Activated CD4-positive, alpha-beta T cell treated with anti-CD3 and anti-CD28 coated beads for 4 hours (primary cell): Measurements from ENCODE around the gene BATF3.
"Not testable (repeated sequence)": the region's sequence is repeated elsewhere in the genome, so short reads cannot be mapped to it uniquely, and the experiment has no call there.

Source experiments
- DNase-seq, 2 donors: peaks; one replicate each; pipeline ENCODE4 v3.0.0-alpha.2; 2020

Gene BATF3

GRCh38 chr1:212680680-212681389, 18.8 kb downstream of the BATF3 start:
- no peak for DNase-seq

- DNase-seq = no peak
Measured at GRCh38 chr1:212678456-212679410, 20.9 kb downstream of the BATF3 start.

- no peak for DNase-seq
Measured at GRCh38 chr1:212677573-212677972, 22.1 kb downstream of the BATF3 start.

- no peak for DNase-seq
Measured at GRCh38 chr1:212677136-212677535, 22.5 kb downstream of the BATF3 start.

- DNase-seq = no peak
Measured at GRCh38 chr1:212675675-212676074, 24.0 kb downstream of the BATF3 start.

GRCh38 chr1:212674872-212675271, 24.8 kb downstream of the BATF3 start:
- DNase-seq = no peak

- no peak for DNase-seq
Measured at GRCh38 chr1:212671342-212672031, 28.2 kb downstream of the BATF3 start.

GRCh38 chr1:212670882-212671281, 28.8 kb downstream of the BATF3 start:
- no peak for DNase-seq

- no peak for DNase-seq
Measured at GRCh38 chr1:212670301-212670700, 29.3 kb downstream of the BATF3 start.

GRCh38 chr1:212669600-212669999, 30.0 kb downstream of the BATF3 start:
- DNase-seq = no peak

- no peak for DNase-seq
Measured at GRCh38 chr1:212669102-212669501, 30.5 kb downstream of the BATF3 start.

- no peak for DNase-seq
Measured at GRCh38 chr1:212668477-212668876, 31.2 kb downstream of the BATF3 start.

GRCh38 chr1:212667223-212668139, 32.2 kb downstream of the BATF3 start:
- DNase-seq = no peak

- DNase-seq = no peak
Measured at GRCh38 chr1:212666116-212666775, 33.4 kb downstream of the BATF3 start.

GRCh38 chr1:212665241-212666115, 34.2 kb downstream of the BATF3 start:
- DNase-seq = peak; percentile 77 to 81

GRCh38 chr1:212664409-212665199, 35.0 kb downstream of the BATF3 start:
- DNase-seq = no peak

- not testable (repeated sequence) for DNase-seq
Measured at GRCh38 chr1:212658250-212658649, 41.4 kb downstream of the BATF3 start.

GRCh38 chr1:212656730-212657129, 42.9 kb downstream of the BATF3 start:
- DNase-seq = no peak

GRCh38 chr1:212655668-212656440, 43.8 kb downstream of the BATF3 start:
- DNase-seq = no peak
